Stimulated activated CD4-positive, alpha-beta T cell treated with anti-CD3 and anti-CD28 coated beads, Interleukin-15, amount 100 ng/mL, for 48 hours (primary cell): ENCODE measurements around the gene LMAN1L.

Source experiments
- DNase-seq, 2 donors: peaks; one replicate each; pipeline ENCODE4 v3.0.0-alpha.2; 2020; ENCODE audit warnings: low read depth in 2 of 2

LMAN1L gene

GRCh38 chr15:74812533-74812932 is at the start of gene LMAN1L:
TSS of gene LMAN1L (plus strand) at chr15:74812835. CDS start at chr15:74812855, 20 bp downstream.
- no peak for DNase-seq

- no peak for DNase-seq
These were observed 49.2 kb upstream of the LMAN1L start for GRCh38 chr15:74763416-74763815.

DNA sequence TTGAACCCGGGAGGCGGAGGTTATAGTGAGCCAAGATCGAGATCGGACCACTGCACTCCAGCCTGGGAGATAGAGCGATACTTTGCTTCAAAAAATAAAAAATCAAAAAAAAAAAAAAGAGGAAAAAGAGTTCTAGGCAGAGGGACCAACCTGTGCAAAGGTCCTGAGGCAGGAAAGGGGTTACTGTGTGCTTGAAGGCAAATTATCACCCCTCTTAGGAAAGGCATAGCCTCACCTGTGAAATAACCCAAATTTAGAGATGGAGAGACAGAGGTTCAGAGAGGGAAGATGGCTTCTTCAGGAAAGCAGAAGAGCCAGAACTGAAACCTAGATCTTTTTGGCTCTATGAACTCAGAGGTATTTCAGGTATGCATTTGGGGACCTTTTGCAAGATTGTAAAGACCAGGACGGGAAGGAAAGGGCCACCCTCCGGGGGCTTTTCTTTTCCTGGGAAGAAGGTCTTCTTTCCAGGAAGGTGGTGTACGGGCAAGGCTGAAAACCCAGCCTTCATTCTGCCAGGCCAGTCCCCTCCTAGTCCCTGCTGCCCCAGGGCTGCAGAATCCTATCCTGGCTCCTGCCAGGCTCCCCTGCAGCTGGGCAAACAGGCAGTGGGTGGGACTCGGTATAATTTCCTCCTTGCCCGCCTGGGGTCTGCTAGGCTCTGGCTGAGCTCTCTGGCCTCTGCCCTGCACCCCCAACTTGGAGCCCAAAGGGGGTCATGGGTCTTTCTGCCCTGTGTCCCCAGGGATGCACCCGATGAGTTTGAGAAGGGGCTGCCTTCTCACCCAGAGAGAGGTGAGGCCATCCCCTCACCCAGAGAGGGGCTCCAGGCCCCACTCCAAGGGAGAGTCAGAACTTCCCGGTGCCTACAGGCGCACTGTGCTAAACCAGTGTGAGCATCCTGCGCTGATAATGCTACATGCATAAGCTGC is 45.2 kb upstream of the LMAN1L start:
- no peak for DNase-seq

GRCh38 chr15:74768099-74768770 is 44.4 kb upstream of the LMAN1L start:
- DNase-seq: no peak

GRCh38 chr15:74768771-74769342 is 43.8 kb upstream of the LMAN1L start:
- no peak for DNase-seq

- DNase-seq: no peak
These were observed 43.1 kb upstream of the LMAN1L start for GRCh38 chr15:74769463-74770025.

GRCh38 chr15:74770211-74770903 is 42.3 kb upstream of the LMAN1L start:
- DNase-seq: no peak

DNA sequence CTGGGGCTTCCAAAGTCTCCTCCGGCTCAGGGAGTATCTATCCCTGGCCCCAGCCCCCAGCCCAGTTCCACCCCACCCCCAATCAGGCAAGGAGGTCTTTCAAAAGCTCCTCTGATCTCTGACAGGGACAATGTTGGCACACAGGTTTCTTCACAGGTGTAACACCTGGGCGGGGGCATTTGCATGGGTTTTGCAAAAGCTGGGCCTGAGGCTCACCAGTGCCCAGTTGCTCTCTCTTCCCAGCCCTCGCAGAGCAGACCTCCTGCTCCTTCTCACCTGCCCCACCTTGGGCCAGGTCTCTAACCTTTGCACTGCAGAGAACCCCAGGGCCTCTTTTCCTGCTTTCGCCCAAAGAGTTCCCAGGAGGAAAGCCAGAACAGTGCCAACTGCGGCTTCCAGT is 39.3 kb upstream of the LMAN1L start:
- DNase-seq: no peak

GRCh38 chr15:74773731-74774252 is 38.8 kb upstream of the LMAN1L start:
- DNase-seq: no peak

DNA sequence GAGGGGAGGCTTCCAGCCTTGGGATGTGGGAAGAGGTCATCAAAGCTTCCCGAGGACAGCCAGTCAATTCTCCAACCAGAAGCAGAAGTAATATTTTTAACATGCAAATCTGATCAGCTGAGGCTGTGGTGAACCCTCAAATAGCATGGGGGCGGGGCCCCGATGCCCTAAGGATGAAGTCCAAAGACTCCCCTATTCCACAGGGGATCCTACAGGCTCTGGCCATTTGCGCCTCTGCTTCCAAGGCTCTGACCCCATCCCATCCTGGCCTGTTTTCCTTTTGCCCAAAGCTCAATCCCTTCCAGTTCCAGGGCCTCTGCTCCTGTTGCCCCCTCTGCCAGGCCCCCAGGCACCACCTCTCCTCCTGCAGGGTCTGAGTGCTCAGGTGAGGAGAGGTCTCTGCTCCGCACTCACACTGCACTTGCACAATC is 37.5 kb upstream of the LMAN1L start:
- DNase-seq: no peak

DNA sequence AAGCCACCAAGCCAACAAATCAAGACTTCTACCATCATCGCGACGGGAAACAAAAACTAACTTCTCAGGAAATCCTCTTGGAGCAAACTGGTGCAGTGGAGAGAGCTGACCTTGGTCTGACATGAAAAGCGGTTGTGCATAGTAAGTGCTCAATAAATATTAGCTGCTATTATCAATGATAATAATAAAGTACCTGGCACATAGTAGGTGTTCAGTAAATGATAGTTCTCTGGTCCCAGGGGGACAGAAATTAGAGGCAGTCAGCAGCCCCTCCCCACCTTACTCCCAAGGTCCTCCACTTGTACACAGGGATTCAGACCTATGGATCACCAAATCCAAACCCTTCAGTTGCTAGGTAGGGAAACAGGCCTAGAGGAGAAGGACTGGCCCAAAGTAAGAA is 36.7 kb upstream of the LMAN1L start:
- DNase-seq: no peak

DNA sequence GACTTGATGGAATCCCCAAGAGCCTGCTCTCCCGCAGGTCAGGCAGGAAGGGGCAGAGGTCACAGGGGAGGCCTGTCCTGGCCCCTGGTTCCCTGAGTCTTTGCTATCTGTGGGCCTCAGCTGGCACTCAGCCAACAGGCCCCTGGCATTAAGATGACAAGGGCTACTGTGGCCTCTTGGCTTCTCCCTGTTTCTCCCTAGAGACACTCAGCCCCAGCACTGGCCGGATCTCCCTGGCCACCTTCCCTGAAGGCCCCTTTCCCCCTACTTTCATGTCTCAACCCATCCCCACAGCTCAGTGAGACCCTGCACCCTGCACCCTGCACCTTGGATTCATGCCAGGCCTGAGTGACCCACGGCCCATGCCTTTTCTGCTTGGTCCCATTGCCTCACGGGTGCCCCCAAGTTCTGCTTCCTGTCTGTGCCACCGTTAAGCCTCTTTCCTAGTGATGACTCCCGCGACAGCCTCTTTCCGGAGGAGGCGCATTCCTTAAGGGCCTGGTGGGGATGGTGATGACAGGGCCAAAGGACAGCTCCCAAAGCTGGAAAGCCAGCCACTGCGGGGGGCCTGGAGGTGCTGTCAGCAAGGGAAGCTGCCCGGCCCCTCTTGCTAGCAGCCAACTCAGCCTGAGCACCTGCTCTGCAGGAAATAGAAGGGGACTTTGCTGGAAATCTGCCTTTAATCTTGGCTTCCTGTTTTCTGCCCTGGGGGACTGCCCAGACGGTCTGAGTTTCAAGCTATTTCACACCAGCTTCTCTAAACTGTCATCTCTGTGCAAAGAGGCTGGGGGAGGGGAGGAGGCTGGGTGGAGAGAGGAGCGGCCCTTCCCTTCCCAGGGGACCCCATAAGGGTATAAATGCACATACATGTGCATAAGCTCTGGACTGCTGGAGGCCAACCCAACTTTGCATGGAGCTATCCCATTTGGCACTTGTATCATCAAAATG is 35.5 kb upstream of the LMAN1L start:
- DNase-seq: no peak

DNA sequence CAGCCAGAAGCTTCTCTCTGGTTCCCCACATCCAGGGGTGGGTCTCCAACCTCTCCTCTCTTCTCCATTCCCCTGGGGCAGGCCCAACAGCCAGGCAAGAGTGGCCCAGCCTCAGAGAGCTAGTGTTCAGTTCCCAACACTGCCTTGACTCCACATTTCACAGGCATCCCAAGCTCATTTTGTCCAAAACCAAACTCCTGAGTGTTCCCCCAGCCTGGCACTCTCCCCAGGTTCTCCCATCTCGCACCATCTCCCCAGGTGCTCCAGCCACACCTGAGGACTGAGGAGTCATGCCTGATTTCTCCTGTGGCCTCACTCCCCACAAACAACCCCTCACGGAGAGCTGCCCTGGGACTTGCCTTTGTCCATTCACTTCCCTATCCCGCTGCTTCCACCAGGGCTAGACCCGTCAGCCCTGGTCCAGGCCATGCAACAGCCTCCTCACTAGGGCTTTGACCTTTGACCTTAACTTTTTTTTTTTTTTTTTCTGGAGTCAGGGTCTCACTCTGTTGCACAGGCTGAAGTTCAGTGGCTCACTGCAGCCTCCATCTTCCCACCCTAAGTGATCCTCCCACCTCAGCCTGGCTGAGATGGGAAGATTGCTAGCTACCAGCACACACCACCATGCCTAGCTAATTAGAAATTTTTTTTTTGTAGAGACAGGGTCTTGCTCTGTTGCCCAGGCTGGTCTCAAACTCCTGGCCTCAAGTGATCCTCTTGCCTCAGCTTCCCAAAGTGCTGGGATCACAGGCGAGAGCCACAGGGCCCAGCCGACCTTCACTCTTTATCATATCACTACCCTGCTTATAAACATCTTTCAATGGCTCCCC is 34.7 kb upstream of the LMAN1L start:
- DNase-seq: no peak

DNA sequence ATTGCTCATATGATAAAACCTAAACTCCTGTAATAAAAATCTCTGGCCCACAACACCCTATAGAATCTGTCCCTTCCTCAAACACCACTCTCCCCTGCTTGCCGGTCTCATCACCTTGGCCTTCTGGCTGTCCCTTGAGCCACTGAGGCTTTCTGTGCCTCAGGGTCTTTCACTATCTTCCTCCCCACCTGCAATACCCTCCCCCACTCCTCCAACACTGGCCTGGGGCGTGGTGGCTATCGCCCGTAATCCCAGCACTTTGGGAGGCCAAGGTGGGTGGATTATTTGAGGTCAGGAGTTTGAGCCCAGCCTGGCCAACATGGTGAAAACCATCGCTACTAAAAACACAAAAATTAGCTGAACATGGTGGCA is 34.0 kb upstream of the LMAN1L start:
- no peak for DNase-seq

GRCh38 chr15:74779162-74779648 is 33.4 kb upstream of the LMAN1L start:
- no peak for DNase-seq

DNA sequence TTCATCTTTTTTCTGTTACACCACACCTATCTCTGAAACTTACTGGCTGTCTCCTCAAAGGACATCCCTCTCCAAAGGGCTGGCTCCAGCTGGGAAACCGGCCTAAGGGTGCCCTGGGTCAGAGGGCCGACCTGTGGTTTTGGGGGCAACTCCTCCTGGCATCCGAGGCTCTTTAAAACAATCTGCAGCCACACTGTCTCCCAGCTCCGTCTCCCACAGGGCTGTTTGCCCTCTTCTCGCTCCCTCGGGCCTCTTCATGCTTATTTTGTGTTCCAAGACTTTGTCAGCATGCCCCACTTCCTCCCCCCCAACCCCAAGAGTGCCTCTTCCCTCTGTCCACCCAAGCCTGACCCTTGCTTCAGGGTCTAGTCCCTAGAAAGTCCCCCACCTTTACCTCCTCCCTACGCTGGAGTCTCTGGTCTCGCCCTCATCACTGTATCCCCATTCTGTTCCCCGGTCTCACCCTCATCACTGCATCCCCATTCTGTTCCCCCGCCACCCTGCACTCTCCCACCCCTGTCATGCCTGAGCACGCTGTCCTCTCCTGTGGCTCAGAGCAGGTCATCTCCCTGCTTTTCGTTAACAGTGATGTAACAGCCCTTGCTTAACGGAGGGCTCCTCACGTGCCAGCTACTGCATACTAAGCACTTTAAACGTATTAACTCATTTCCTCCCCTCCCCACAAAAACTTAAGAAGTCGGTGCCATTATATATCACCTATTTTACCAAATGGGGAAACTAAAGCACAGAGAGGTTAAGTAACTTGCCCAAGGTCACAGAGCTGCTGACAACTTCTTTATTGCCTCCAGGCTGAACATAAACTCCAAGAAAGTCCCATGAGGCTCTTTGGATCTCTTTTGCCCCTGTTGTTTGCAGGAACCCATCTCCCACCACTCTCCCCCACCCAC is 31.9 kb upstream of the LMAN1L start:
- no peak for DNase-seq

GRCh38 chr15:74781431-74782258 is 31.0 kb upstream of the LMAN1L start, which contains the start of gene CSK:
TSS of gene CSK (plus strand) at chr15:74782080. CDS start at chr15:74798298, 16,218 bp downstream.
- no peak for DNase-seq
